ENCODE measurements around the gene CAMKK2.

- TF ChIP-seq POLR2A (IDR thresholded peaks at IDR 0.05) = no peak
- no peak for TF ChIP-seq CTCF (IDR thresholded peaks at IDR 0.05 in 8 of 11, conservative IDR thresholded peaks at IDR 0.05 in 3 of 11)
- peak in 2 of 3 donors; percentile 64 to 66 for TF ChIP-seq POLR2AphosphoS5 (IDR thresholded peaks at IDR 0.05)
Measured at GRCh38 chr12:121279071-121279375, 17.5 kb downstream of the CAMKK2 start.
